ENCODE measurements around the gene GALNT2. TPM values are rescaled to one million over a fixed set of nuclear protein-coding genes. Genes with fewer than 3 reads are reported as not detected.

Gene GALNT2
- total and polyA plus RNA-seq, 12 donors = 22.3 to 220 (median 85.7) TPM

GRCh38 chr1:230128569-230129285, 61.7 kb downstream of the GALNT2 start:
- intact Hi-C loops (cut with DNase I) = no loop called here
- H3K27me3 ChIP-seq = no peaks in the 10 kb centered on the region
- peaks cover 0 to 24% of the 10 kb centered on the region in 2 donors for H3K4me1 ChIP-seq (replicated peaks in 1 of 2)
- TF ChIP-seq POLR2A (IDR thresholded peaks at IDR 0.05) (no peak), CTCF (IDR thresholded peaks at IDR 0.05) (no peak)
- no peaks in the 10 kb centered on the region for H3K36me3 ChIP-seq (replicated peaks in 1 of 2)
- no peak for DNase-seq
- no peak overlapping the region for H3K27ac ChIP-seq
- WGBS, 4 donors = 68 to 84% (median 81%) methylated on average over 14 to 15 of the region's 15 CpGs
- no peaks in the 10 kb centered on the region for H3K9me3 ChIP-seq (replicated peaks in 1 of 3)
- H3K4me3 ChIP-seq = no peak overlapping the region

- H3K4me1 ChIP-seq (replicated peaks in 1 of 2) = peaks cover 0 to 24% of the 10 kb centered on the region in 2 donors
Observed at GRCh38 chr1:230129341-230129740, 62.3 kb downstream of the GALNT2 start.

GRCh38 chr1:230130172-230130944, 63.3 kb downstream of the GALNT2 start:
- 87 to 96% (median 91%) methylated on average over 12 to 19 of the region's 19 CpGs for WGBS, 4 donors
- TF ChIP-seq POLR2A (IDR thresholded peaks at IDR 0.05) = no peak
- Histone ChIP-seq H3K9me3 (replicated peaks in 1 of 3) (no peaks in the 10 kb centered on the region), H3K27me3 (no peaks in the 10 kb centered on the region), H3K27ac (no peak overlapping the region), H3K4me1 (replicated peaks in 1 of 2) (peaks cover 0 to 19% of the 10 kb centered on the region in 2 donors), H3K36me3 (replicated peaks in 1 of 2) (no peaks in the 10 kb centered on the region), H3K4me3 (no peak overlapping the region)
- no peak for DNase-seq
- intact Hi-C loops (cut with DNase I) = no loop called here

More at GRCh38 chr1:230129341-230129740, 62.3 kb downstream of the GALNT2 start:
- Histone ChIP-seq H3K4me3 (no peak overlapping the region), H3K27me3 (no peaks in the 10 kb centered on the region), H3K36me3 (replicated peaks in 1 of 2) (no peaks in the 10 kb centered on the region), H3K27ac (no peak overlapping the region), H3K9me3 (replicated peaks in 1 of 3) (no peaks in the 10 kb centered on the region)
- intact Hi-C loops (cut with DNase I) = no loop called here
- DNase-seq = no peak
- TF ChIP-seq CTCF (IDR thresholded peaks at IDR 0.05) (no peak), POLR2A (IDR thresholded peaks at IDR 0.05) (no peak)
- 90 to 96% (median 94%) methylated on average over 4 of the region's 4 CpGs for WGBS, 4 donors

- H3K4me3 ChIP-seq = no peak overlapping the region
- H3K27ac ChIP-seq = no peak overlapping the region
- TF ChIP-seq POLR2A (IDR thresholded peaks at IDR 0.05) (no peak), CTCF (IDR thresholded peaks at IDR 0.05) (no peak)
- intact Hi-C loops (cut with DNase I) = no loop called here
- peaks cover 0 to 17% of the 10 kb centered on the region in 2 donors for H3K4me1 ChIP-seq (replicated peaks in 1 of 2)
- H3K36me3 ChIP-seq (replicated peaks in 1 of 2) = no peaks in the 10 kb centered on the region
- H3K27me3 ChIP-seq = no peaks in the 10 kb centered on the region
- DNase-seq = no peak
- no peaks in the 10 kb centered on the region for H3K9me3 ChIP-seq (replicated peaks in 1 of 3)
- WGBS, 4 donors = 90 to 96% (median 95%) methylated on average over 11 of the region's 11 CpGs
Observed at GRCh38 chr1:230131457-230131856, 64.4 kb downstream of the GALNT2 start.

Measured in adrenal gland (tissue), 12 donors.